ENCODE measurements around the gene TMEM182. TPM values are rescaled to one million over a fixed set of nuclear protein-coding genes. Genes with fewer than 3 reads are reported as not detected.

The TMEM182 gene
- total RNA-seq, 1 experiment from 2014 or later: 6.7 TPM

DNA sequence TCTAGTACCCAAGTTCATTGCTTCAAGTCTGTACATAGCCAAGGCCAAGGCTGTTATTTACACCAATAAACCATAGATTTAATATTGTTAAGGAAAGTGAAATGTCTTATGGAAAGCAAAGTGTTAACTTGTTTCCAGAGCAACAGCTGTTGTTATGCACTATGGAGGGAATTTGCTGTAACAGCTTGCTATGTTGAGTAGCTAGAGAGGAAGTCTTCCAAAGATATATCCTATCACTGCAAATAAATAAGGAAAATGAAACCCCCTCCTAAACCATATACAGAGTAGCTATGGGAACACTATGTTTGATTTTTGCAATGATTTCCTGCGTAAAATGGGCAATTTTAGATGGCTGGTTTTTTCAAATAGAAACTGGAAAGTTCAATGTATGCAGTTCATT, 21.1 kb downstream of the TMEM182 start:
- Histone ChIP-seq H3K9me3 (replicated peaks) (no peaks in the 10 kb centered on the region), H3K4me1 (no peaks in the 10 kb centered on the region), H3K36me3 (no peaks in the 10 kb centered on the region), H3K4me3 (no peak overlapping the region), H3K27me3 (no peaks in the 10 kb centered on the region), H3K27ac (no peak overlapping the region)
- no peak for DNase-seq

- Histone ChIP-seq H3K4me3 (no peak overlapping the region), H3K36me3 (no peaks in the 10 kb centered on the region), H3K9me3 (replicated peaks) (no peaks in the 10 kb centered on the region), H3K27ac (no peak overlapping the region), H3K27me3 (no peaks in the 10 kb centered on the region), H3K4me1 (no peaks in the 10 kb centered on the region)
- DNase-seq: no peak
These were observed 21.8 kb downstream of the TMEM182 start for GRCh38 chr2:102783506-102784183.

DNA sequence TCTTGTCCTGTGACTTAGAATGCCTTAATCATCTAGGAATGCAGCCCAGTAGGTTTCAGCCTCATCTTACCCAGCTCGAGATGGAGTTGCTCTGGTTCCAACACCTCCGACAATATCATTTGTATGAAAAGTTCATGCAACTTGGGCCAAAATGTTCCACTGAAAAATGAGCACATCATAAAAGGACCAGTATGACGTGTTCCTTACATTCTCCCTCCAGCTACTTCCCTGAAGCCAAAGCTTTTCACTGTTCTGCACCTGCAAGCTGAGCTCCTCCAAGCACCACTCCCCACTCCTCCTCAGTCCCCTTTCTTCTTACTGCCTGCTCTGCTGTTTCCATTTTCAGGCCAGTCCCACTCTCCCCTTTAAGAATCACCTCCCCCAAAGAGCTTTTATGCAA, 23.1 kb downstream of the TMEM182 start:
- H3K4me3 ChIP-seq: no peak overlapping the region
- no peaks in the 10 kb centered on the region for H3K36me3 ChIP-seq
- no peak for DNase-seq
- H3K27me3 ChIP-seq: no peaks in the 10 kb centered on the region
- no peaks in the 10 kb centered on the region for H3K9me3 ChIP-seq (replicated peaks)
- no peaks in the 10 kb centered on the region for H3K4me1 ChIP-seq
- H3K27ac ChIP-seq: no peak overlapping the region

- DNase-seq: no peak
- Histone ChIP-seq H3K36me3 (no peaks in the 10 kb centered on the region), H3K9me3 (replicated peaks) (no peaks in the 10 kb centered on the region), H3K4me1 (no peaks in the 10 kb centered on the region; the same call in 1 of the 2 replicates), H3K27ac (no peak overlapping the region), H3K4me3 (no peak overlapping the region), H3K27me3 (no peaks in the 10 kb centered on the region)
These were observed 26.5 kb downstream of the TMEM182 start for GRCh38 chr2:102788216-102788884.

DNA sequence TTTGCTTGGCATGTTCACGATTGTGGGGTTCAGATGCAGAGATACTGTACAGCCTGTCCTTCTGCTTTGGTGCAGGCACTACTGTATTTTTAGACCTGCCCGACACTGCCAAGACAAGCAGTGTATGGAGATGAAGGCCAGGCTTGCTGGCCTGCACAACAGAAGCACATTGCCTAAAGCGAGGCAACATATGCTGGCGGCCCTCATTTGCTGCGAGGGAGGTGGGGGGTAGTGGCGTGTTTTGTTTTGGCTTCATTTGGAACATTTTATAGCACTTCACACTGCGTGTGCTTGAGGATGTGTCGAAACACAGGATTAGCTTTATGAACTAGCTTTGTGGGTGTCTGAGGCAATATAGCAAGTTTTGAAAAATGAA, 27.0 kb downstream of the TMEM182 start:
- H3K36me3 ChIP-seq: no peaks in the 10 kb centered on the region
- DNase-seq: no peak
- H3K27me3 ChIP-seq: no peaks in the 10 kb centered on the region
- H3K27ac ChIP-seq: no peak overlapping the region
- no peaks in the 10 kb centered on the region for H3K9me3 ChIP-seq (replicated peaks)
- no peaks in the 10 kb centered on the region; the same call in 1 of the 2 replicates for H3K4me1 ChIP-seq
- H3K4me3 ChIP-seq: no peak overlapping the region

DNA sequence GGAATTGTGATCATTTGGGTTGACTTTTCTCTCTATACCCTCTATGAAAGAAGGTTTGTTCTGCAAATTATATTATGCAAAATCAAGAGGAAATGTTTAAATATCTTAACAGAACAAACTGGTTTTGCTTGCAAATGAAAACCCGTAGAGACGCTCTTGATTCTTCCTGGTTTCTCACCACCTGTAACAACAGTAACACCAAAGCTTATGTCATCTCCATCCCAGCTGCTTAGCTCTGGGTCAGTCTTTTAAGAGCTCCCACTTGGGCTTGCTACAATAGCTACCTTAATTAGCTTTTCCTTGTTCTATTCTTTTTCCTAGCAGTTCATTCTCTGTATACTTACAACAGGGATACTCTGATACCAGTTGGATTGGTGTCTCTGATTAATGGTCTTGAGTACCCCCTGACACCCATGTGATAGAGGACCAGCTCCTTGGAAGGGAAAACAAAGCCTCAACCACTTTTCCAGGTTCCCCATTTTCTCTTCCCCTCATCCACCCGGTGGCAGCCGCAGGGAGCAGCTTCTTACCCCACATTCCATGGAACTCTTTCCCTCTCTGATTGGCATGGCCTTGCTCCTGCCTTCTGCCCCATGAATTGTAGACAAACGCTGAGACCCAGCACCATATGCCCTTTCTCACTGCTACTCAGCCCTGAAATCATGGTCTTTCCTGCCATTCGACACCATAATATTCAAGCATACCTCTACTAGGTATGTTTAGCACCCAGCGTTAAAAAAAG, 27.7 kb downstream of the TMEM182 start:
- DNase-seq: no peak
- H3K27me3 ChIP-seq: no peaks in the 10 kb centered on the region
- H3K4me3 ChIP-seq: no peak overlapping the region
- H3K36me3 ChIP-seq: no peaks in the 10 kb centered on the region
- no peaks in the 10 kb centered on the region for H3K9me3 ChIP-seq (replicated peaks)
- no peaks in the 10 kb centered on the region; the same call in 1 of the 2 replicates for H3K4me1 ChIP-seq
- no peak overlapping the region for H3K27ac ChIP-seq

- H3K9me3 ChIP-seq (replicated peaks): no peaks in the 10 kb centered on the region; the same call in 1 of the 2 replicates
- DNase-seq: no peak
These were observed 28.2 kb downstream of the TMEM182 start for GRCh38 chr2:102790091-102790455.

GRCh38 chr2:102792568-102793208, 30.9 kb downstream of the TMEM182 start:
- H3K27me3 ChIP-seq: no peaks in the 10 kb centered on the region
- no peak overlapping the region for H3K4me3 ChIP-seq
- DNase-seq: no peak

More at GRCh38 chr2:102790091-102790455, 28.2 kb downstream of the TMEM182 start:
- Histone ChIP-seq H3K27me3 (no peaks in the 10 kb centered on the region), H3K36me3 (no peaks in the 10 kb centered on the region), H3K27ac (no peak overlapping the region), H3K4me1 (no peaks in the 10 kb centered on the region; the same call in 1 of the 2 replicates), H3K4me3 (no peak overlapping the region)

GRCh38 chr2:102795641-102796040, 33.8 kb downstream of the TMEM182 start:
- Histone ChIP-seq H3K4me3 (no peak overlapping the region), H3K27ac (no peak overlapping the region)
- DNase-seq: no peak

More at GRCh38 chr2:102792568-102793208, 30.9 kb downstream of the TMEM182 start:
- Histone ChIP-seq H3K4me1 (no peaks in the 10 kb centered on the region; the same call in 1 of the 2 replicates), H3K9me3 (replicated peaks) (no peaks in the 10 kb centered on the region; the same call in 1 of the 2 replicates), H3K27ac (no peak overlapping the region), H3K36me3 (no peaks in the 10 kb centered on the region)

GRCh38 chr2:102796337-102796736, 34.5 kb downstream of the TMEM182 start:
- no peak overlapping the region for H3K4me3 ChIP-seq
- no peaks in the 10 kb centered on the region; the same call in 1 of the 2 replicates for H3K4me1 ChIP-seq
- peaks cover 8% of the 10 kb centered on the region for H3K9me3 ChIP-seq (replicated peaks)
- DNase-seq: no peak
- no peaks in the 10 kb centered on the region for H3K36me3 ChIP-seq
- no peaks in the 10 kb centered on the region for H3K27me3 ChIP-seq
- no peak overlapping the region for H3K27ac ChIP-seq

More at GRCh38 chr2:102795641-102796040, 33.8 kb downstream of the TMEM182 start:
- no peaks in the 10 kb centered on the region for H3K27me3 ChIP-seq
- H3K9me3 ChIP-seq (replicated peaks): peaks cover 1% of the 10 kb centered on the region
- no peaks in the 10 kb centered on the region; the same call in 1 of the 2 replicates for H3K4me1 ChIP-seq
- H3K36me3 ChIP-seq: no peaks in the 10 kb centered on the region

- no peak for DNase-seq
- no peak overlapping the region for H3K4me3 ChIP-seq
- peaks cover 13% of the 10 kb centered on the region for H3K9me3 ChIP-seq (replicated peaks)
- H3K4me1 ChIP-seq: no peaks in the 10 kb centered on the region; the same call in 1 of the 2 replicates
- no peaks in the 10 kb centered on the region for H3K36me3 ChIP-seq
- H3K27me3 ChIP-seq: no peaks in the 10 kb centered on the region
- no peak overlapping the region for H3K27ac ChIP-seq
These were observed 35.7 kb downstream of the TMEM182 start for GRCh38 chr2:102797486-102797885.

DNA sequence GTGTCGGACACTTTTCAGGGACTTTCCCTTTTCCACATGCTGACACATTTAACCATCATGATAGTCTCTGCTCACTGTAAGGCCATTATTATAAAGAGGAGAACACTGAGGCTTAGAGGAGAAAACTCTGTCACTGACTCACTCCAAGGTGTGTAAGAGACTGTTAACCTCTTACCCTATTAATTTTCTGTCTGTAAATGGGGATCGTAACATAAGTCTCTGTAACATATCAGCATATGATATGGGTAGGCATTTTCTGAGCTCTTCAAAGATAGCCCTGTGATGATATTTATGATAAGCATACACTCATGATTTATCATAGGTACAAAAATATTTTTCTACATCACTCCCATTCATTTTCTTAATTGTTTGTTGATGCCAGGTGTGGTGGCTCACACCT, 36.4 kb downstream of the TMEM182 start:
- peaks cover 13% of the 10 kb centered on the region for H3K9me3 ChIP-seq (replicated peaks)

DNA sequence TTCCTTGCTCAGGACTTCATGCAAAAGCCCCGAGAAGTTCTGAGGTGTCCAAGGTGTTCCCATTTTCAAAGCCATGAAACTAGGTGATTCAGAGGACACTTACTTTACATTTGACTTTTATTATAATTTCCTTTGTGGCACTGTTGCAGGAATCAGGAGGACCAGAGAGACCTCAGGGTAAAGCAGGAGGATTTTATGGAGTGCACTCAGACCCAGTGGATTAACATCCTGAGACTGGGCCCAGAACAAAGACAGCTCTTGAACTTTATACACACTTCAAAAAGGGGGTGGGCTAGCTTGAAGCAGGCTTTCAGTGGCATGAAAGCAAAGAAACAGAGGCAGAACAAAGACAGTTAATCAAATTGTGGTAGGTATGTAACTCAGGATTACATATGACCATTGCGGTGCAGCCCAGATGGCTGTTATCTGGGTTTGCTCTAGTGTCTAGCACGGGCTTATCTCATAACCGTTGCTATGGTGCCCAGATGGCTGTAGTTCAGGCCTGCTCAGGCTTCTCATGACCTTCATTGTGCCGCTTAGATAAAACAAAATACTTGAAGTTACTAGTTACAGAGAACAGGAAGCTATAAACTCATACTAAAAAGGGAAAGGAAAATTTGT, 39.4 kb downstream of the TMEM182 start:
- Histone ChIP-seq H3K4me1 (no peaks in the 10 kb centered on the region), H3K27ac (no peak overlapping the region), H3K9me3 (replicated peaks) (peaks cover 15% of the 10 kb centered on the region), H3K27me3 (no peaks in the 10 kb centered on the region), H3K4me3 (no peak overlapping the region), H3K36me3 (no peaks in the 10 kb centered on the region)
- peak in 1 of 2 experiments; percentile 33 for DNase-seq

More for the DNA sequence above, 36.4 kb downstream of the TMEM182 start:
- Histone ChIP-seq H3K36me3 (no peaks in the 10 kb centered on the region), H3K27ac (no peak overlapping the region), H3K27me3 (no peaks in the 10 kb centered on the region), H3K4me3 (no peak overlapping the region), H3K4me1 (no peaks in the 10 kb centered on the region)
- no peak for DNase-seq
